AML-193 (cell line): ENCODE data around the gene SAXO1.
"Not testable (repeated sequence)": the region's sequence is repeated elsewhere in the genome, so short reads cannot be mapped to it uniquely, and the experiment has no call there.

Source experiments
- DNase-seq, 2 experiments: peaks; one replicate each; lab custom pipeline; 2025; lab: John Stamatoyannopoulos, UW

SAXO1 gene

GRCh38 chr9:19033015-19033414, at the start of gene SAXO1:
Gene SAXO1, minus strand, starts transcription at chr9:19033209. Its CDS starts 301 bp downstream, at chr9:19032908.
- no peak for DNase-seq

DNA sequence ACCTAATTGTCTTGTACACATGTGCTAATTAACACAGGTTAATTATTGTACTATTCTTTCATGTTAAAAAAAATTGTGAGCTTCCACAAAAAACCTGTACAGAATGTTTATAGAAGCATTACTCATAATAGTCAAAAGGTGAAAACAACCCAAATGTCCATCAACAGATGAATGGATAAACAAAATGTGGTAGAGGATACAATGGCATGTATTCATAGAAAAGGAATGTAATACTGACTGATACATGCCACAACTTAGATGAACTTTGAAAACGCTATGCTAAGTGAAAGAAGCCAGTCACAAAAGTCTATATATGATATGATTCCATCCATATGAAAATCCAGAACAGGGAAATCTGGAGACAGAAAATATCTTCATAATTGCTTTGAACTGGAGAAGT, 41.8 kb upstream of the SAXO1 start:
- DNase-seq = no peak

DNA sequence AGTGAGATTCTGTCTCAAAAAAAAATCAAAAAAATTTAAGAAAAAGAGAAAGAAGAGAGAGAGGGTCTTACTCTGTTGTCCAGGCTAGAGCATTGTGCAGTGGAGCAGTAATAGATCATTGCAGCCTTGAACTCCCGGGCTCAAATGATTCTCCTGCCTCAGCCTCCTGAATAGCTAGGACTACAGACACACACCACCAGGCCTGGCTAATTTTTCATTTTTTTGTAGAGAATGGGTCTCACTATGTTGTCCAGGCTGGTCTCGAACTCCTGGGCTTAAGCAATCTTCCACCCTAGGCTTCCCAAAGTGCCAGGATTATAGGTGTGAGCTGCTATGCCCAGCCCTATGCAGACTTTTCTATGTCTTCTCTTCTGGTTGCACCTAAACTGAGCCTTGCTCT, 41.2 kb upstream of the SAXO1 start:
- no peak for DNase-seq

DNA sequence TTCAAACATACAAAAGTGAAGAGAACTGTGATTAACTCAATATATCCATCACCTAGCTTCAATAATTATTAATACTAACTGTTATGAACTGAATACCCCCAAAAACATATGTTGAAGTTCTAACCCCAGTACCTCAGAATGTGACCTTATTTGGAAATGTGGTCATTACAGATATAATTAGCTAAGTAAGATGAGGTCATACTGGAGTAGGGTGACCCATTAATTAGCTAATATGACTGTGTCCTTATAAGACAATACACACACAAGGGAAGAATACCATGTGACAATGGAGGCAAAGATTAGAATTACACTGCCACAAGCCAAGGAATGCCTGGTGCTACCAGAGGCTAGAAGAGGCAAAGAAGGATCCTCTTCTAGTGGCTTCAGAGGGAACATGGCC, 24.0 kb upstream of the SAXO1 start:
- DNase-seq = no peak

DNA sequence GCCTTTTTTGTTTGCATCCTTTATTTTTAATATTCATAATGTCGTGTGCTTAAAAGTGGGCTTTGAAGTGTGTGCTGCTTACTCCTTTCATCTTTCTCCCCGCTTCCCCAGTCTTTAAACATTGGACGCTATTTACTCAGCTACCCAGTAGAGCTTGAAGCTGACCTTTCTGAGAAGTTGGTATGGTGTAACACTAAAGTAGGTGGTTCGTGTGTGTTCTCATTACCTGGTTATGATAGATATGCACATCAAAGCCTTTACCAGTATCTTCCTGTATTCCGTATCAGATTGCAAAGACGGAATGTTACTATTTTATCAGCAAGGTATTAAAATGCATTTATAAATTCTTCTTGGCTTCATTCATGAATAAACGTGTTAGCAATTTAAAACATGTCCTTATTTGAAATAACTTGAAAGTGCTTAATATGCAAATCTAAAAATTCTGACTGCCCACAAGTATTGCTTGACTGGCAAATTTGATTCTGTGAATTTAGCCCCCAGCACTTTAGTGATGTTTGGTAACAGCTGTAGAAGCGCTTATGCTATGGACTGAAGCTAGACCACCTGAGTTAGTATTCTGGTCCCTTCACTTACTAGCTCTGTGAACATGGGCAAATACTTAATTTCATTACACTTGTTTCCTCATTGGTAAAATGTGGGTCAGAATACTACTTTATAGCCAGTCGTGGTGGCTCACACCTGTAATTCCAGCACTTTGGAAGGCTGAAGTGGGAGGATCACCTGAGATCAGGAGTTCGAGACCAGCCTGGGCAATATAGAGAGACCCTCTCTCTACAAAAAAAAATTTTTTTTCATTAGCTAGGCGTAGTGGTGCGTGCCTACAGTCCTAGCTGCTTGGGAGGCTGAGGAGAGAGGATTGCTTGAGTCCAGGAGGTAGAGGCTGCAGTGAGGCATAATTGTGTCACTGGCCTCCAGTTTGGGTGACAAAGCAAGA, 17.9 kb upstream of the SAXO1 start:
- DNase-seq = no peak

- DNase-seq = peak in 1 of 2 experiments; percentile 18
Measured at GRCh38 chr9:19049917-19050636, 17.1 kb upstream of the SAXO1 start.

DNA sequence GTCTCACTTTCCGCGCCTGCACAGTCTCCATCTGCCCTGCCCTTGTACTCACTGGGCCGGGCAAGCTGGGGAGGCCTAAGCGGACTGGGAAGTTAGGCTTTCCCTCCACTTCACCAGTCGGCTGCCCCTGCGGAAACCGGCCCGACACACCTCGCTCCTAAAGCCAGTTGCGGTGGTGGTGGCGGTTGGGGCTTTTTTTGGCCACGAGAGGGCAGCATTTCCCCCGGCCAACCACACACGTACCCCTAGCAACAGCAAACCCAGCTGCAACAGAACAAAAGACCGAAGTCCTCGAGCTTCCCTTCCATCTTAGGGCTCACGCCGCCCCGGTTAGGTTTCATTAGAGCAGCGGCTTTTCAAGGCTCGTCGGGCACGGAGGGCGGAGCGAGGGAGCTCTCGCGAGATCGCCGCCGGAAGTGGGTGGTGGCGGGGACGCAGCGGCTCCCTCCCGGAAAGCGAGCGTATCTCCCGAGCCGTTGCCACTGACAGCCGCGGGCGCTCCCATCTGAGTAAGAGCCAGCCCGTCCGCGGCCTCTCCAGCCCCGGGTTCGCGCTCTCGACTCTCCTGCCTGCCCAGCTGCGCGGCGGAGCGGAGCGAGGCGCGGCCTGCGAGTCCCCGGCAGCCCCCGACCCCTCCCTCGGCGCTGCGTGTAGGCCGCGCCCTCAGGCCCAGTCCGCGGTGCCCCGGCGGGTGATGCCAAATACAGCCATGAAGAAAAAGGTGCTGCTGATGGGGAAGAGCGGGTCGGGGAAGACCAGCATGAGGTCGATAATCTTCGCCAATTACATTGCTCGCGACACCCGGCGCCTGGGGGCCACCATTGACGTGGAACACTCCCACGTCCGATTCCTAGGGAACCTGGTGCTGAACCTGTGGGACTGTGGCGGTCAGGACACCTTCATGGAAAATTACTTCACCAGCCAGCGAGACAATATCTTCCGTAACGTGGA, 16.2 kb upstream of the SAXO1 start, which contains the start of gene RRAGA:
RRAGA (plus strand) TSS at position 462 of the 951 bp plus-strand sequence; CDS start at position 695, 233 bp downstream.
- DNase-seq = peak; percentile 91 to 92

DNA sequence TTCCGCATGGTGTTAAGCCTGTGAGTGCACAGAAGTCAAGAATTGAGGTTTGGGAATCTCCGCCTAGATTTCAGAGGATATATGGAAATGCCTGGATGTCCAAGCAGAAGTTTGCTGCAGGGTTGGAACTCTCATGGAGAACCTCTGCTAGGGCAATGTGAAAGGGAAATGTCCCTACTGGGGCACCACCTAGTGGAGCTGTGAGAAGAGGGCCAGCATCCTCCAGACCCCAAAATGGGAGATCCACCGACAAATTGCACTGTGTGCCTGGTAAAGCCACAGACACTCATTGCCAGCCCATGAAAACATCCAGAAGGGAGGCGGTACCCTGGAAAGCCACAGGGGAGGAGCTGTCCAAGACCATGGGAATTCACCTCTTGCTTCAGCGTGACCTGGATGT, 3.6 kb upstream of the SAXO1 start:
- DNase-seq = no peak

DNA sequence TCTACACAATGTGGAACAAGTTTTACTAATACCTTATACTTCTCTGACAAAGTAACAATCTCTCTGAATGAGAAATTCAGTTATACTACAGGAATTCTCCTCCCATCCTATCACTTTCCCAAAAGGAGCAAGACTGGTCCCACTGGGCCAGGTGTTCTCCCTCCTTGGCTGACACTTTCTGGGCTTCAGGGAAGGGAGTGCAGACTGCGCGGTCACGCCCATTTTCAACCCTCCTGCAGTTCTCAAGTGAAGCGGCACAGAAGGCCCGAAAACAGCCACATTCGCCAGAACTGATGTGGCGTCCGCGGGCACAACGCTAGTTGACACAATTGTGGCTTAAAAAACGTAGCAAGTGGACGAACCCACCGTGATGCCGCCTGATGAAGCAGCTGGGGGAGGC, 603 bp downstream of the SAXO1 start:
- DNase-seq = no peak

DNA sequence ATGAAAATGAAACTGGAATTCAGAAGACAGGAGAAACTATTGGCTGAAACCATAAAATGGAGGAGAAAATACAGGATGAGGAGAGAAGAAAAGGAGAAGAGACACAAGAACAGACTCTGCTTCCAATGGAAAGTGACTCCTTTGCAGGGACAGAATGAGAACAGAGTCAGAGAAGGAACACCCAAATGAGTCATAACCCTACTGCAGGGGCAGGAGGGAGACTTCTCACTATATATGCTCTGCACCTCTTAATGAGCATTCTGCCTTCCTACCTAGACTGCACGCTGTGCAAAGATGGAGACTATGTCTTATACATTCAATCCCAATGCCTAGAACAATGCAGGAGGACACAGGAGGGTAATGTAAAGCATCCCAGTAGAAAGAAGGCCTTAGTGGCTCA, 2.1 kb downstream of the SAXO1 start:
- DNase-seq = no peak

DNA sequence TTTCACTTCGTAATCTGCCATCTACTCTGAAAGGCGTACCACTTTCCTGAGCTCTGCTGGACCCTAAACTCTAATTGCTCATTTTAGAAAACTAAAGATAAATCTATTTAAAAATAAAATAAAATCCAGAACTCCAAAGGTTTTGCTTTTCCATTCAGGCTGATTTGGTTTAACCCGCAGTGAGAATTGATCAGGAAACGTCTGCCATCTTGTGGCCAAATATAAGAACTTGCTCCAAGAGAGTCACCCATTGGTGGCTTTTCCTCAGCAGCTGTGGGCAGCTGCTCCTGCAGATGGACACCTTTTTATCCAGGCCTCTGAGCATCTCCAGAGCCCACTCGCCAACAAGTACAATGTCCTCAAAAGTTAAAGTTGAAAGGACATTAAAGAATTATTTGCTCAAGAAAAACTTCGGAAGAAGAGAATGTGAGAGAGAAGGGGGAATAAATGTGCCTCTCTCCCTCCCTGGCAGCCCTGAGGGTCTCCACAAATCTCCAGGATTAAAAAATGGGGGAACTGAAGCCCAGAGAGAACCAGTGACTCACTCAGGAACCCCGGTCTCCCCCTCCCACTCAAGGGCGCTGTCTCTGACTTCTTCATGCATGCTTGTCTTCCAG, 4.1 kb downstream of the SAXO1 start:
- DNase-seq = peak; percentile 40 to 65

DNA sequence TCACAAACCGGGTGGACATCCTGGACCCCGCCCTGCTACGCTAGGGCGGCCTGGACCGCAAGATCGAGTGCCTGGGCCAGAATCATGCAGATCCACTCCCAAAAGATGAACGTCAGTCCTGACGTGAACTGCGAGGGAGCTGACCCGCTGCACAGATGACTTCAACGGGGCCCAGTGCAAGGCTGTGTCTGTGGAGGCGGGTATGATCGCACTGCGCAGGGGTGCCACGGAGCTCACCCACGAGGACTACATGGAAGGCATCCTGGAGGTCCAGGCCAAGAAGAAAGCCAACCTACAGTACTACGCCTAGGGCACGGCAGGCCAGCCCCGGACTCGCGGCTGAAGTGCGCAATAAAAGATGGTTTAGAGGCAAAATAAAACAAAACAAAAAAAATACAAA, 5.2 kb downstream of the SAXO1 start:
- DNase-seq = no peak

- no peak for DNase-seq
Measured at GRCh38 chr9:19026375-19026774, 6.6 kb downstream of the SAXO1 start.

DNA sequence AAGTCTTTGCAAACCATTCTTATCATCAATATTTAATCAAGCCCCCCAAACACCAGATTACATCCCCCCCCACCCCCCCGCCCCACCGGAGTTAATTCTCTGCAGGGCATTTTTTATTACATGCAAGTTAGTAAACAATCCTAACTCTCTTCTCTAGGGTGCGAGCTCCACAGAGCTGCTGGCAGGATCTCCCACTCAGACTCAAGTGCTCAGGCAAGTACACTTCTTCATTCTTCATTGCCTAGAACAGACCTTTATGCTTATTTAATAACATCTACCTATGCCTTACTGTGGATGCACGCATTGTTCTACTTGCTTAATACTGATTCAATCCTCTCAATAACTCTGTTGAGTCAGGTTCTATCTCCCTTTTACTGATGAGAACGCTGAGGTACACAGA, 9.9 kb downstream of the SAXO1 start:
- DNase-seq = no peak

GRCh38 chr9:19022206-19022605, 10.8 kb downstream of the SAXO1 start:
- no peak for DNase-seq

- DNase-seq = not testable (repeated sequence)
Measured at GRCh38 chr9:19021649-19022048, 11.4 kb downstream of the SAXO1 start.

DNA sequence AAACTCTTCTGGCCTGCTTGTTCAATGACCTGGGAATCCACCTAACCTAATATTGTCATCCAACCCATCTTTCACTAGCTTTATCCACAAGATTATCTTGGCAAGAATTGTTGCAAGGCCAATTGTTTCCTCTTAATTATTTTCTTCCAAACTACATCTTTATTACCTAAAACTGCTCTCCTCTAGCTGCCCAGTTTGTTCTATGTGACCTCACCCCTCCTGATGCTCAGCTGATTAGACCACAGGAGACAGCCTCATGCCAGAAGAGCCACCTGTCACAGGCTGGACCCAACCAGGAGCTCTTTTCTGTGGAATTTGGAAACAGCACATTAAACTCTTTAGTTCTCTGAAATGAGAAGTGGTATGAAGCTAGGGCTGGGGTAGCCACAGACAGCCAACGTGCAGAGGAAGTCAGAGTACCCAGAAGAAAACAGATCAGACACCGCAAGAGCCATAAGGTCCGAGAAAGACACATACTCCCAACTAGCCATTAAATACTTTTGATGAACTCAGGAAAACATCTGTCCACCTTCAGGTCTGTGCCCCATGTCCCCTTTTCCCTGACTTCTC, 12.0 kb downstream of the SAXO1 start:
- no peak for DNase-seq

DNA sequence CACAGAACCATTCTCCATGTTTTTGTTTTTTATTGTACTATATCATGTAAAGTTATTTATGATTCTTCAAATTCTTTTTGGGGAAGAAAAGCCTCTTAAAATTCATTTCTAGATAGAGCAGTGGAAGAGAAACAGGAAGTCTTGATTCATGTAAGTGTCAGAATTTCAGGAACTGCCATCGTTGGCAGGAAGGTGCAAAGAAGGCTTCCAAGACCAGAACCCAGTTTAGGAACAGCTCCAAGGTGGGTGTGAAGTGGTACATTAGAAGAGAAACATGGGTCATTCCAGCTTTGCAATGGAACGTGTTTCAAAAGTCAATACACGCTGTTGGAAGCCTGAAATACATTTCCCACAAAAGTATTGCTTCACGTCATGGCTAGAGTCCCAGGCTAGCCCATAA, 14.8 kb downstream of the SAXO1 start:
- no peak for DNase-seq

DNA sequence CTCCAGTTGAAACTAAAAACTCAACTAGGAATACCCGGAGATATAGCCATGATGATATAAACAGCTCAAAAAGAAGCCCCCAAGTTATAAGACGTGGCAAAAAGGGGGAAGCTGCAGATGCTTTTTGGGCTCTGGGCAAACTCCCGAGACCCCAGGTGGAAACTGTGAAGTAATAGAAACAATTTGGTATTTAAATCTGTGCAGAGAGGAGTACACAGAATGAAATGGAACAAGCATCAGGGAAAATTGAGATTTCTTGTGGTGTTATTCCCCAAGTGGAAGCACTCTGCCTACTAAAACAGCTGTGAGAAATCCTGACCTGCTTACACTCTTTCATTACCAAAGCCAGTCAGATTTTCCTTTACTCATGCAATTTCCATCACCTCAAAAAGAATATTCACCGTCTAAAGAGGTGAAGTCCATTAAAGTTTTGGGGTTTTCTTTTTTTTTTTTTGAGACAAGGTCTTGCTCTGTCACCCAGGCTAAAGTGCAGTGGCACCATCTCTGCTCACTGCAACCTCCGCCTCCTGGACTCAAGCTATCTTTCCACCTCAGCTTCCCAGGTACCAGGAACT, 23.5 kb downstream of the SAXO1 start:
- no peak for DNase-seq

GRCh38 chr9:19000133-19000532, 32.9 kb downstream of the SAXO1 start:
- DNase-seq = no peak
